Body of pancreas (tissue), 4 donors: ENCODE results near the gene EMSY. TPM values are rescaled to one million over a fixed set of nuclear protein-coding genes. Genes with fewer than 3 reads are reported as not detected.

ENCODE experiments used
- ATAC-seq: fragments of 150-250 bp; one replicate; pipeline ENCODE4 v1.9.1; 2016
- DNase-seq, 4 donors: peaks; one replicate each; pipeline ENCODE4 v3.0.0-alpha.2; 2019
- H3K27ac ChIP-seq, 4 donors: fragments of 200-600 bp; sonication (generic); 1 replicate in 3 of 4; 2 replicates in 1 of 4; pipeline versions ENCODE4 v1.5.1 to v1.6.1; 2016 to 2019; ENCODE audit warnings: mild to moderate bottlenecking in 1 of 4, mixed read lengths in 1 of 4, moderate library complexity in 1 of 4
- H3K27me3 ChIP-seq, 2 donors: fragments of 200-600 bp; sonication (generic); one replicate each; pipeline ENCODE4 v1.6.0; 2016; ENCODE audit warnings: mild to moderate bottlenecking in 1 of 2
- H3K36me3 ChIP-seq, 2 donors: fragments of 200-600 bp; sonication (generic); replicated peaks in 1 of 2; 2 replicates each; pipeline ENCODE4 v1.5.1; 2016; ENCODE audit warnings: low read depth in 2 of 2; ENCODE audit not compliant: insufficient read depth in 1 of 2
- H3K4me1 ChIP-seq: fragments of 200-600 bp; sonication (generic); one replicate; pipeline ENCODE4 v1.6.0; 2016
- H3K4me3 ChIP-seq, 2 donors: fragments of 200-600 bp; sonication (generic); 1 replicate in 1 of 2; 2 replicates in 1 of 2; pipeline ENCODE4 v1.5.1; 2016 to 2019
- H3K9me3 ChIP-seq, 3 donors: fragments of 200-600 bp; sonication (generic); 1 replicate in 2 of 3; 2 replicates in 1 of 3; pipeline ENCODE4 v1.5.1; 2016
- POLR2A ChIP-seq, 3 donors: fragments of 450-650 bp; IDR thresholded peaks; one replicate each; pipeline ENCODE4 v1.6.1; 2016; ENCODE audit warnings: antibody characterized with exemption in 3 of 3, mild to moderate bottlenecking in 2 of 3
- WGBS, 2 donors: methylation state at CpG; one replicate each; pipeline ENCODE4 v1.1.5; 2017; 5-methylcytosine and 5-hydroxymethylcytosine counted together
- intact Hi-C: fragments of 100-400 bp; cut with DNase I; formaldehyde crosslinking; loops from one replicate; pipeline ENCODE4 v1.15.1; 2023
- total RNA-seq, 2 donors: library from RNA; depleted of rRNA; stranded (reverse); fragments of >200 nt; gene quantifications; one replicate each; pipeline ENCODE4 v1.1.0, GENCODE V29; 2016
- TF ChIP-seq, protein P1 (sequence below), 7 experiments: fragments of 450-650 bp in 4 of 7; fragments of 200-600 bp in 3 of 7; sonication (generic) in 3 of 7; IDR thresholded peaks; one replicate each; pipeline ENCODE4 v1.5.1; 2016 to 2019; ENCODE audit warnings: antibody characterized with exemption in 7 of 7

EMSY gene
- total RNA-seq, 2 donors from 2014 or later: 13.5 to 30.3 TPM

DNA sequence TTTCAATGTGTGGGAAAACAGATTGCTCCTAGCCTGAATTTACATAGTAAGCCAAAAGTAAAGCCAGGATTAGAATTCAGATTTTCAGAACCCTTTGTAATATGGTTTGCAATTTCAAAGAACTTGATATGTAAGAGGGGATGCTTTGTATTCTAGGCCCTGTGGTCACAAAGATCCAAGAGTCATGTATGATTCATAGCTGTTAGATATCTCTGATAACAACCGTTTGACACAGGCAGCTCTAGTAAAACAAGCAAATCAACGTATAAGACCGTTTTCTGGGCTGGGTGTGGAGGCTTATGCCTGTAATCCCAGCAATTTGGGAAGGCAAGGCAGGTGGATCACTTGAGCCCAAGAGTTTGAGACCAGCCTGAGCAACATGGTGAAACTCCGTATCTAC is 79.6 kb downstream of the EMSY start:
- Histone ChIP-seq H3K9me3 (no peaks in the 10 kb centered on the region), H3K36me3 (peaks cover 0 to 2% of the 10 kb centered on the region in 2 donors), H3K4me1 (peaks cover 35% of the 10 kb centered on the region), H3K27ac (peak overlapping the region in 1 of 4 donors; percentile 64), H3K4me3 (no peak overlapping the region), H3K27me3 (no peaks in the 10 kb centered on the region)
- DNase-seq (no peak), ATAC-seq (no peak)
- TF ChIP-seq, protein P1, sequence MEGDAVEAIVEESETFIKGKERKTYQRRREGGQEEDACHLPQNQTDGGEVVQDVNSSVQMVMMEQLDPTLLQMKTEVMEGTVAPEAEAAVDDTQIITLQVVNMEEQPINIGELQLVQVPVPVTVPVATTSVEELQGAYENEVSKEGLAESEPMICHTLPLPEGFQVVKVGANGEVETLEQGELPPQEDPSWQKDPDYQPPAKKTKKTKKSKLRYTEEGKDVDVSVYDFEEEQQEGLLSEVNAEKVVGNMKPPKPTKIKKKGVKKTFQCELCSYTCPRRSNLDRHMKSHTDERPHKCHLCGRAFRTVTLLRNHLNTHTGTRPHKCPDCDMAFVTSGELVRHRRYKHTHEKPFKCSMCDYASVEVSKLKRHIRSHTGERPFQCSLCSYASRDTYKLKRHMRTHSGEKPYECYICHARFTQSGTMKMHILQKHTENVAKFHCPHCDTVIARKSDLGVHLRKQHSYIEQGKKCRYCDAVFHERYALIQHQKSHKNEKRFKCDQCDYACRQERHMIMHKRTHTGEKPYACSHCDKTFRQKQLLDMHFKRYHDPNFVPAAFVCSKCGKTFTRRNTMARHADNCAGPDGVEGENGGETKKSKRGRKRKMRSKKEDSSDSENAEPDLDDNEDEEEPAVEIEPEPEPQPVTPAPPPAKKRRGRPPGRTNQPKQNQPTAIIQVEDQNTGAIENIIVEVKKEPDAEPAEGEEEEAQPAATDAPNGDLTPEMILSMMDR (IDR thresholded peaks at IDR 0.05): no peak
- no peak for TF ChIP-seq POLR2A (IDR thresholded peaks at IDR 0.05)
- intact Hi-C loops: no loop called here
- WGBS, 2 donors: 60 to 79% methylated on average over 4 of the region's 4 CpGs

GRCh38 chr11:76524919-76525318 is 80.1 kb downstream of the EMSY start:
- peaks cover 0 to 2% of the 10 kb centered on the region in 2 donors for H3K36me3 ChIP-seq
- H3K4me1 ChIP-seq: peaks cover 35% of the 10 kb centered on the region
- intact Hi-C loops: no loop called here
- WGBS, 2 donors: 100% methylated on average over 1 of the region's 1 CpG
- H3K9me3 ChIP-seq: no peaks in the 10 kb centered on the region
- no peak overlapping the region for H3K4me3 ChIP-seq
- DNase-seq (peak; percentile 53 to 70 (median 64)), ATAC-seq (peak; percentile 69)
- H3K27ac ChIP-seq: peak overlapping the region in 1 of 4 donors; percentile 64
- TF ChIP-seq POLR2A (IDR thresholded peaks at IDR 0.05): no peak
- TF ChIP-seq, protein P1 (IDR thresholded peaks at IDR 0.05): no peak
- no peaks in the 10 kb centered on the region for H3K27me3 ChIP-seq

GRCh38 chr11:76526878-76527277 is 82.1 kb downstream of the EMSY start:
- TF ChIP-seq, protein P1 (IDR thresholded peaks at IDR 0.05): no peak
- TF ChIP-seq POLR2A (IDR thresholded peaks at IDR 0.05): no peak
- Histone ChIP-seq H3K4me3 (no peak overlapping the region), H3K36me3 (peaks cover 0 to 3% of the 10 kb centered on the region in 2 donors), H3K4me1 (peaks cover 35% of the 10 kb centered on the region), H3K27me3 (no peaks in the 10 kb centered on the region), H3K27ac (peak overlapping the region in 1 of 4 donors; percentile 27), H3K9me3 (no peaks in the 10 kb centered on the region)
- WGBS, 2 donors: 8 to 31% methylated on average over 2 of the region's 2 CpGs
- intact Hi-C loops: no loop called here
- DNase-seq (no peak), ATAC-seq (peak; percentile 89)

- intact Hi-C loops: no loop called here
These were observed 97.6 kb downstream of the EMSY start for GRCh38 chr11:76542436-76542835.

More at GRCh38 chr11:76542436-76542835, 97.6 kb downstream of the EMSY start:
- H3K9me3 ChIP-seq: no peaks in the 10 kb centered on the region
- H3K36me3 ChIP-seq: peaks cover 3 to 23% of the 10 kb centered on the region in 2 donors
- TF ChIP-seq, protein P1 (IDR thresholded peaks at IDR 0.05): no peak
- no peak for TF ChIP-seq POLR2A (IDR thresholded peaks at IDR 0.05)
- 63 to 88% methylated on average over 2 of the region's 2 CpGs for WGBS, 2 donors
- H3K4me3 ChIP-seq: no peak overlapping the region
- DNase-seq: no peak
- no peak for ATAC-seq
- no peaks in the 10 kb centered on the region for H3K27me3 ChIP-seq
- H3K27ac ChIP-seq: no peak overlapping the region
- H3K4me1 ChIP-seq: no peaks in the 10 kb centered on the region
